ENCODE measurements around the gene VILL.

VILL gene

GRCh38 chr3:37990527-37990926, at the start of gene VILL:
Gene VILL, plus strand, starts transcription at chr3:37990786. Its CDS starts 2,887 bp downstream, at chr3:37993673.
- Histone ChIP-seq H3K4me3 (ENCODE audit: low read depth, low read length) (no peak within 1 kb of the TSS), H3K36me3 (ENCODE audit: control insufficient read depth, insufficient read depth, low read length) (no peaks in the 10 kb centered on the region), H3K9me3 (ENCODE audit: control insufficient read depth, insufficient read depth, low read length) (no peaks in the 10 kb centered on the region), H3K27me3 (ENCODE audit: control insufficient read depth, insufficient read depth, low read length) (0 out of 2 replicates have a peak, but pooled peaks cover 2% of the 10 kb centered on the region), H3K27ac (ENCODE audit: low read depth, low read length) (no peak within 1 kb of the TSS), H3K9ac (ENCODE audit: low read depth, low read length) (no peak within 1 kb of the TSS), H3K4me1 (ENCODE audit: control insufficient read depth, insufficient read depth, low read length) (no peaks in the 10 kb centered on the region; the same call in 1 of the 2 replicates)

GRCh38 chr3:37941608-37942508, 48.7 kb upstream of the VILL start:
- H3K27ac ChIP-seq (ENCODE audit: low read depth, low read length) = no peak overlapping the region
- no peaks in the 10 kb centered on the region for H3K9me3 ChIP-seq (ENCODE audit: control insufficient read depth, insufficient read depth, low read length)
- H3K9ac ChIP-seq (ENCODE audit: low read depth, low read length) = no peak overlapping the region
- peaks cover 12% of the 10 kb centered on the region for H3K4me1 ChIP-seq (ENCODE audit: control insufficient read depth, insufficient read depth, low read length)
- no peak overlapping the region for H3K4me3 ChIP-seq (ENCODE audit: low read depth, low read length)
- no peaks in the 10 kb centered on the region for H3K27me3 ChIP-seq (ENCODE audit: control insufficient read depth, insufficient read depth, low read length)
- no peaks in the 10 kb centered on the region for H3K36me3 ChIP-seq (ENCODE audit: control insufficient read depth, insufficient read depth, low read length)

- Histone ChIP-seq H3K9ac (ENCODE audit: low read depth, low read length) (no peak overlapping the region), H3K9me3 (ENCODE audit: control insufficient read depth, insufficient read depth, low read length) (no peaks in the 10 kb centered on the region), H3K36me3 (ENCODE audit: control insufficient read depth, insufficient read depth, low read length) (no peaks in the 10 kb centered on the region), H3K4me3 (ENCODE audit: low read depth, low read length) (no peak overlapping the region), H3K4me1 (ENCODE audit: control insufficient read depth, insufficient read depth, low read length) (peaks cover 10% of the 10 kb centered on the region), H3K27ac (ENCODE audit: low read depth, low read length) (no peak overlapping the region), H3K27me3 (ENCODE audit: control insufficient read depth, insufficient read depth, low read length) (no peaks in the 10 kb centered on the region)
Observed at GRCh38 chr3:37942646-37943045, 47.9 kb upstream of the VILL start.

DNA sequence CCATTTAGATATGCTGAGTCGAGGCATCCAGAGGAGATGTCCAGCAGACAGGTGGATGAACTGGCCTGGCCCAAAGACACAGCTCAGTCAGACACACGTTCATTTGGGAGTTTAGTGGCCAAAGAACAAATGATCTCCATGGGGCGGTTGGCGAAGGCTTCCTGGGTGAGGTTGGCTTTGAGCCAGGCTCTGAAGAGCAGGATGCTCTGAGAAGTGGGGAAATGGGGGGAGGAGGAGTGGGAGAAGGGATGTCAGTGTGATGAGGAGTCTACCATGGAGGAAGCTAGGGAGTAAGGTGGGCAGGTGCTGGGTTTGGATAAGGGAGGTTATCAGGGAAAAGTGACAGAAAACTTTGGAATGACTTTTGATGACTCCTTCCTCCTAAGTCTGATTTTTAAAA, 47.5 kb upstream of the VILL start:
- H3K27me3 ChIP-seq (ENCODE audit: control insufficient read depth, insufficient read depth, low read length) = no peaks in the 10 kb centered on the region

DNA sequence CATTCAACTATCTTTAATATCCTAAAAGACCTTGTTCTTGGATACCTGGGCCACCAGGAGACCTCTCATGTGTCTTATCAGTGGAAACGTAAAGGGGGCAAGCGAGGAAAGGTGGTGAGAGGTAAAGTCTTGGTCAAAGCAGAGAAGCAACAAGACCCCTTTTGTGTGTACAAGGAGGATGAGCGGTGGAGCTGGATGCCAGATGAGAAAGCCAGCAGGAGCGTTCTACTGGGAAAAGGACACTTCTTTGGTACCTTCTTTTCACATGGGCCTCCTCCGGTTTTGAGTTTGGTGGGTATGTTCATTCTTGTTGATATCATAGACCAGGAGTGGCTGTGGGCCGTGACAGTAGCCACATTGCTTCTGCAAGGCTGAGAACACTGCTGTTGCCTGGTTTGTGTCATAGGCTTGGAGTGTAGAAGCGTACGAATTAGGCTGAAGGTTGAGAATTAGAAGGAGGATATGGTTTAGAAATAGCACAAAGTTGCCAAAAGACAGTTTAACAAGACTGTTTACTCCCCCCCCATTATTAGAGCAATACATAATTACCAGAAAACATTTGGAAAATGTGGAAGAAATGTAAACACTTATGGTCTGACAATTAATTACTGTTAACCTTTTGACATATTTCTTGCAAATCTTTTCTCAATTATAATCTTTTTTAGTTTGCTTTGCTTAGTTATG, 46.8 kb upstream of the VILL start:
- H3K36me3 ChIP-seq (ENCODE audit: control insufficient read depth, insufficient read depth, low read length) = no peaks in the 10 kb centered on the region
- H3K4me3 ChIP-seq (ENCODE audit: low read depth, low read length) = no peak overlapping the region
- no peaks in the 10 kb centered on the region for H3K9me3 ChIP-seq (ENCODE audit: control insufficient read depth, insufficient read depth, low read length)
- no peak overlapping the region for H3K27ac ChIP-seq (ENCODE audit: low read depth, low read length)
- H3K9ac ChIP-seq (ENCODE audit: low read depth, low read length) = no peak overlapping the region
- no peaks in the 10 kb centered on the region for H3K27me3 ChIP-seq (ENCODE audit: control insufficient read depth, insufficient read depth, low read length)
- H3K4me1 ChIP-seq (ENCODE audit: control insufficient read depth, insufficient read depth, low read length) = peaks cover 10% of the 10 kb centered on the region

More for the DNA sequence above, 47.5 kb upstream of the VILL start:
- H3K9ac ChIP-seq (ENCODE audit: low read depth, low read length) = no peak overlapping the region
- H3K36me3 ChIP-seq (ENCODE audit: control insufficient read depth, insufficient read depth, low read length) = no peaks in the 10 kb centered on the region
- H3K9me3 ChIP-seq (ENCODE audit: control insufficient read depth, insufficient read depth, low read length) = no peaks in the 10 kb centered on the region
- peaks cover 10% of the 10 kb centered on the region for H3K4me1 ChIP-seq (ENCODE audit: control insufficient read depth, insufficient read depth, low read length)
- H3K4me3 ChIP-seq (ENCODE audit: low read depth, low read length) = no peak overlapping the region
- H3K27ac ChIP-seq (ENCODE audit: low read depth, low read length) = no peak overlapping the region

GRCh38 chr3:37944391-37944842, 46.2 kb upstream of the VILL start:
- Histone ChIP-seq H3K27me3 (ENCODE audit: control insufficient read depth, insufficient read depth, low read length) (no peaks in the 10 kb centered on the region), H3K9ac (ENCODE audit: low read depth, low read length) (no peak overlapping the region), H3K9me3 (ENCODE audit: control insufficient read depth, insufficient read depth, low read length) (no peaks in the 10 kb centered on the region), H3K4me3 (ENCODE audit: low read depth, low read length) (no peak overlapping the region), H3K27ac (ENCODE audit: low read depth, low read length) (no peak overlapping the region), H3K36me3 (ENCODE audit: control insufficient read depth, insufficient read depth, low read length) (no peaks in the 10 kb centered on the region), H3K4me1 (ENCODE audit: control insufficient read depth, insufficient read depth, low read length) (peaks cover 10% of the 10 kb centered on the region)

DNA sequence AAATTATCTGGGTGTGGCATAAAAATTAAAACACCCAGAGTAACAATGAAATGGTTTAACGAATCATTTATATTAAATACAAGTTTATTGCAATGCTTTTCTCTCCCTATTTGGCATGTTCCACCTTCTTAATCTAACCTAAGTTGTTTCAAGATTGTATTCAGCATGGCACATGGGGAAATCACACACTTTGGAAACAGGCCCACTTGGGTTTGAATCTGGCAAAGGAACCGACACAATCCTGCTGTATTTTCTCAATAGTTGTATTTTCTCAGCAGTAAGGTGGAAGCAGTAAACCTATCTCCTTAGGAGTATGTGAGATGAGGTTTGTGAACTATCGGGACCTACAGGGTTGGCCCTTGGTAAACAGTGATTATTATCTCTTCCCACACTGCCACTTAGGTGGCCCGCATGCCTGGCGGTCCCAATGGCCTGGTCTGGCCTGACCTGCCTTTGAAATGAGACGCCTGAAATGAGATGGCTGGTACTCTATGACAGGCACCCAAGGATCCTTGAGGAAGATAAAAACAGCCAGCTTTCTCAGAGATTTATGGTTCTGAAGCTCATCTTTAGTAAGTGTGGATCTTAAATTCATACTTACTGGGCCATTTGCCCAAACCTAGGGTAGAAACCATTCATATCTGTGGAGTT, 45.3 kb upstream of the VILL start:
- H3K4me3 ChIP-seq (ENCODE audit: low read depth, low read length) = no peak overlapping the region
- H3K36me3 ChIP-seq (ENCODE audit: control insufficient read depth, insufficient read depth, low read length) = no peaks in the 10 kb centered on the region
- H3K27ac ChIP-seq (ENCODE audit: low read depth, low read length) = peak overlapping the region; percentile 59
- no peaks in the 10 kb centered on the region for H3K27me3 ChIP-seq (ENCODE audit: control insufficient read depth, insufficient read depth, low read length)
- H3K4me1 ChIP-seq (ENCODE audit: control insufficient read depth, insufficient read depth, low read length) = peaks cover 10% of the 10 kb centered on the region
- H3K9me3 ChIP-seq (ENCODE audit: control insufficient read depth, insufficient read depth, low read length) = no peaks in the 10 kb centered on the region
- H3K9ac ChIP-seq (ENCODE audit: low read depth, low read length) = no peak overlapping the region

- no peak overlapping the region for H3K4me3 ChIP-seq (ENCODE audit: low read depth, low read length)
- H3K27ac ChIP-seq (ENCODE audit: low read depth, low read length) = peak overlapping the region; percentile 59
- H3K9me3 ChIP-seq (ENCODE audit: control insufficient read depth, insufficient read depth, low read length) = no peaks in the 10 kb centered on the region
- peaks cover 10% of the 10 kb centered on the region for H3K4me1 ChIP-seq (ENCODE audit: control insufficient read depth, insufficient read depth, low read length)
- no peak overlapping the region for H3K9ac ChIP-seq (ENCODE audit: low read depth, low read length)
- no peaks in the 10 kb centered on the region for H3K27me3 ChIP-seq (ENCODE audit: control insufficient read depth, insufficient read depth, low read length)
- no peaks in the 10 kb centered on the region for H3K36me3 ChIP-seq (ENCODE audit: control insufficient read depth, insufficient read depth, low read length)
Observed at GRCh38 chr3:37945807-37946530, 44.6 kb upstream of the VILL start.

DNA sequence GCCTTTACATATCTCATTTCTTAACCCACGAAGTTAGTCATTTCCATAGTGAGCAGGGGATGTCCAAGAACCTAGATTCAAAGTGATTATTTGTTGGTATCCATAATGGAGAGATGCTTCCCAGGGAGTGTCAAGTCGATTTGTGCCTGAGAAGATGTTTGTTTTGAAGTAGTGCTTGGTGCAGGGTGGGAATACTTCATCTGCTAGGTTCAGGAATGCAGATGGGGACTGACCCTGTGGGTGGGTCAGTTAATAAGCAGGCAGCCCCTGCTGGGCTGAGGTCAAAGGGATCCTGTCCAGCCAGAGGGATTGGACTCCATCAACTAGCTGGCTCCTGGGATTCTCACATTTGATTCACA, 44.1 kb upstream of the VILL start:
- H3K27ac ChIP-seq (ENCODE audit: low read depth, low read length) = peak overlapping the region; percentile 18
- H3K4me3 ChIP-seq (ENCODE audit: low read depth, low read length) = no peak overlapping the region
- no peaks in the 10 kb centered on the region for H3K27me3 ChIP-seq (ENCODE audit: control insufficient read depth, insufficient read depth, low read length)
- H3K9me3 ChIP-seq (ENCODE audit: control insufficient read depth, insufficient read depth, low read length) = no peaks in the 10 kb centered on the region
- H3K4me1 ChIP-seq (ENCODE audit: control insufficient read depth, insufficient read depth, low read length) = peaks cover 10% of the 10 kb centered on the region
- no peak overlapping the region for H3K9ac ChIP-seq (ENCODE audit: low read depth, low read length)
- no peaks in the 10 kb centered on the region for H3K36me3 ChIP-seq (ENCODE audit: control insufficient read depth, insufficient read depth, low read length)

- H3K27ac ChIP-seq (ENCODE audit: low read depth, low read length) = no peak overlapping the region
Observed at GRCh38 chr3:37949866-37950265, 40.7 kb upstream of the VILL start.

More at GRCh38 chr3:37949866-37950265, 40.7 kb upstream of the VILL start:
- no peaks in the 10 kb centered on the region for H3K27me3 ChIP-seq (ENCODE audit: control insufficient read depth, insufficient read depth, low read length)
- peaks cover 10% of the 10 kb centered on the region for H3K4me1 ChIP-seq (ENCODE audit: control insufficient read depth, insufficient read depth, low read length)
- no peaks in the 10 kb centered on the region for H3K9me3 ChIP-seq (ENCODE audit: control insufficient read depth, insufficient read depth, low read length)
- H3K9ac ChIP-seq (ENCODE audit: low read depth, low read length) = no peak overlapping the region
- peaks cover 4% of the 10 kb centered on the region for H3K36me3 ChIP-seq (ENCODE audit: control insufficient read depth, insufficient read depth, low read length)
- H3K4me3 ChIP-seq (ENCODE audit: low read depth, low read length) = no peak overlapping the region
